CD14-positive monocyte (primary cell): ENCODE measurements around the gene DPY30. TPM values are rescaled to one million over a fixed set of nuclear protein-coding genes. Genes with fewer than 3 reads are reported as not detected.

Experiments
- DNase-seq, 3 donors: peaks; one replicate each; pipeline ENCODE4 v3.0.0-alpha.2; 2011 to 2022
- H2AFZ ChIP-seq: 2 replicates; pipeline ENCODE4 v1.6.0; 2012; ENCODE audit warnings: mild to moderate bottlenecking, low read depth, low read length, inconsistent platforms; ENCODE audit not compliant: insufficient read depth, poor library complexity, severe bottlenecking
- H3K27ac ChIP-seq, 2 donors: 1 replicate in 1 of 2; 2 replicates in 1 of 2; pipeline ENCODE4 v1.5.1; 2012 to 2013; ENCODE audit warnings: low read length in 2 of 2, control low read depth in 1 of 2, inconsistent platforms in 1 of 2, low read depth in 1 of 2, mild to moderate bottlenecking in 1 of 2
- H3K27me3 ChIP-seq, 2 donors: one replicate each; pipeline versions ENCODE4 v1.6.0 to v1.6.1; 2011 to 2013; ENCODE audit warnings: low read length in 2 of 2; ENCODE audit not compliant: control insufficient read depth in 2 of 2, insufficient read depth in 2 of 2
- H3K36me3 ChIP-seq, 2 donors: replicated peaks in 1 of 2; 1 replicate in 1 of 2; 2 replicates in 1 of 2; pipeline versions ENCODE4 v1.5.1 to v1.6.1; 2012 to 2013; ENCODE audit warnings: low read length in 2 of 2, control low read depth in 1 of 2, inconsistent platforms in 1 of 2, mild to moderate bottlenecking in 1 of 2; ENCODE audit not compliant: insufficient read depth in 2 of 2, control insufficient read depth in 1 of 2
- H3K4me1 ChIP-seq, 2 donors: 1 replicate in 1 of 2; 2 replicates in 1 of 2; pipeline versions ENCODE4 v1.5.1 to v1.6.1; 2012 to 2013; ENCODE audit warnings: low read length in 2 of 2, control low read depth in 1 of 2, inconsistent platforms in 1 of 2, mild to moderate bottlenecking in 1 of 2, moderate library complexity in 1 of 2; ENCODE audit not compliant: insufficient read depth in 2 of 2, control insufficient read depth in 1 of 2
- H3K4me2 ChIP-seq: replicated peaks from 2 replicates; pipeline ENCODE3; 2012; ENCODE audit warnings: low read length, moderate library complexity, mild to moderate bottlenecking; ENCODE audit not compliant: poor library complexity, severe bottlenecking; ENCODE audit errors: extremely low read depth
- H3K4me3 ChIP-seq, 3 experiments: fragments of 200-600 bp in 1 of 3; sonication (generic) in 1 of 3; replicated peaks in 1 of 3; 1 replicate in 2 of 3; 2 replicates in 1 of 3; pipeline ENCODE4 v1.5.1; 2011 to 2013; ENCODE audit warnings: low read length in 3 of 3, mild to moderate bottlenecking in 3 of 3, control low read depth in 2 of 3, low read depth in 2 of 3, inconsistent platforms in 1 of 3, moderate library complexity in 1 of 3
- H3K79me2 ChIP-seq: 2 replicates; pipeline ENCODE4 v1.6.0; 2012; ENCODE audit warnings: mild to moderate bottlenecking, control low read depth, inconsistent platforms, low read length, moderate library complexity; ENCODE audit not compliant: insufficient read depth
- H3K9ac ChIP-seq: 2 replicates; pipeline ENCODE4 v1.6.0; 2017; ENCODE audit warnings: low read length, mild to moderate bottlenecking; ENCODE audit not compliant: insufficient read depth, poor library complexity, severe bottlenecking
- H3K9me3 ChIP-seq, 2 donors: replicated peaks in 1 of 2; 1 replicate in 1 of 2; 2 replicates in 1 of 2; pipeline versions ENCODE4 v1.5.1 to v1.6.1; 2012 to 2013; ENCODE audit warnings: low read length in 2 of 2, control low read depth in 1 of 2; ENCODE audit not compliant: control insufficient read depth in 1 of 2, insufficient read depth in 1 of 2
- H4K20me1 ChIP-seq: 2 replicates; pipeline ENCODE4 v1.6.0; 2012; ENCODE audit warnings: mild to moderate bottlenecking, low read length, control low read depth, moderate library complexity; ENCODE audit not compliant: insufficient read depth
- H3K27ac Mint-ChIP-seq, 7 donors: one replicate each; pipeline ENCODE4 v1.8.0; 2020; ENCODE audit warnings: mild to moderate bottlenecking in 7 of 7, mixed read lengths in 7 of 7, moderate library complexity in 6 of 7, inconsistent platforms in 2 of 7
- H3K27me3 Mint-ChIP-seq, 3 donors: one replicate each; pipeline ENCODE4 v1.8.0; 2021 to 2022; ENCODE audit warnings: low read depth in 3 of 3, mild to moderate bottlenecking in 3 of 3, mixed read lengths in 3 of 3, moderate library complexity in 3 of 3, inconsistent platforms in 1 of 3
- H3K36me3 Mint-ChIP-seq, 2 donors: one replicate each; pipeline ENCODE4 v1.8.0; 2020; ENCODE audit warnings: mixed read lengths in 2 of 2, inconsistent platforms in 1 of 2, mild to moderate bottlenecking in 1 of 2
- H3K4me1 Mint-ChIP-seq: one replicate; pipeline ENCODE4 v1.8.0; 2020; ENCODE audit warnings: mild to moderate bottlenecking, mixed read lengths
- H3K4me3 Mint-ChIP-seq, 2 donors: one replicate each; pipeline ENCODE4 v1.8.0; 2020; ENCODE audit warnings: mild to moderate bottlenecking in 2 of 2, mixed read lengths in 2 of 2, moderate library complexity in 1 of 2
- H3K9me3 Mint-ChIP-seq, 7 donors: one replicate each; pipeline ENCODE4 v1.8.0; 2020 to 2022; ENCODE audit warnings: mixed read lengths in 7 of 7, mild to moderate bottlenecking in 6 of 7, moderate library complexity in 6 of 7, inconsistent platforms in 2 of 7
- CTCF ChIP-seq: fragments of 200-600 bp; IDR thresholded peaks from one replicate; pipeline ENCODE4 v1.8.0; 2022; ENCODE audit warnings: antibody characterized with exemption, mild to moderate bottlenecking
- WGBS: methylation state at CpG from one replicate; pipeline ENCODE4 v1.1.5; 2013; ENCODE audit warnings: missing lambda C conversion rate; ENCODE audit not compliant: insufficient coverage; 5-methylcytosine and 5-hydroxymethylcytosine counted together
- intact Hi-C, 2 donors: fragments of 100-400 bp; cut with micrococcal nuclease; formaldehyde crosslinking; loops; one replicate each; pipeline versions ENCODE4 v1.15.0 to v1.15.1; 2023
- polyA plus RNA-seq, 3 donors: library from polyadenylated mRNA; depleted of rRNA in 1 of 3; unstranded in 2 of 3; stranded (reverse) in 1 of 3; fragments of 300-500 nt in 2 of 3; fragments of >200 nt in 1 of 3; fragmentation: Illumina TruSeq in 2 of 3; gene quantifications; 1 replicate in 2 of 3; 2 replicates in 1 of 3; pipeline ENCODE4 v1.2.3, GENCODE V29; 2012 to 2021

Gene DPY30
- polyA plus RNA-seq, 3 donors, result 53.7 to 137 (median 122) TPM

- DNase-seq, result no peak
- H3K4me1 Mint-ChIP-seq, result peaks cover 15% of the 10 kb centered on the region
- Histone ChIP-seq H3K4me2 (no peak overlapping the region), H2AFZ (no peak overlapping the region), H3K36me3 (no peaks in the 10 kb centered on the region), H3K9me3 (no peaks in the 10 kb centered on the region), H3K79me2 (peaks cover 100% of the 10 kb centered on the region), H4K20me1 (peaks cover 95% of the 10 kb centered on the region), H3K9ac (no peak overlapping the region), H3K27me3 (no peaks in the 10 kb centered on the region), H3K4me1 (peaks cover 0 to 5% of the 10 kb centered on the region in 2 donors), H3K4me3 (no peak overlapping the region), H3K27ac (peak overlapping the region in 1 of 2 donors; percentile 51)
- intact Hi-C loops, result no loop called here
- no peaks in the 10 kb centered on the region for H3K9me3 Mint-ChIP-seq
- H3K36me3 Mint-ChIP-seq, result peaks cover 1 to 12% of the 10 kb centered on the region in 2 donors
- H3K4me3 Mint-ChIP-seq, result no peak overlapping the region
- no peak for TF ChIP-seq CTCF
- no peak overlapping the region for H3K27ac Mint-ChIP-seq
- WGBS, result no CpG with 5 or more reads among the region's 4 CpGs
- H3K27me3 Mint-ChIP-seq, result no peaks in the 10 kb centered on the region
Measured at GRCh38 chr2:31992934-31993333, 46.7 kb downstream of the DPY30 start.

GRCh38 chr2:31992025-31992579, 47.5 kb downstream of the DPY30 start:
- WGBS, result 100% methylated on average over 1 of the region's 3 CpGs
- H3K9me3 Mint-ChIP-seq, result no peaks in the 10 kb centered on the region
- H3K4me2 ChIP-seq, result no peak overlapping the region
- H2AFZ ChIP-seq, result no peak overlapping the region
- H3K4me1 Mint-ChIP-seq, result peaks cover 11% of the 10 kb centered on the region
- no peaks in the 10 kb centered on the region for H3K27me3 Mint-ChIP-seq
- H3K27ac ChIP-seq, result no peak overlapping the region
- H3K4me1 ChIP-seq, result no peaks in the 10 kb centered on the region
- no peaks in the 10 kb centered on the region for H3K36me3 ChIP-seq
- H3K4me3 ChIP-seq, result no peak overlapping the region
- DNase-seq, result no peak
- H3K79me2 ChIP-seq, result peaks cover 100% of the 10 kb centered on the region
- H3K36me3 Mint-ChIP-seq, result peaks cover 1 to 15% of the 10 kb centered on the region in 2 donors
- H3K9ac ChIP-seq, result no peak overlapping the region
- intact Hi-C loops, result no loop called here
- H3K9me3 ChIP-seq, result no peaks in the 10 kb centered on the region
- no peak overlapping the region for H3K4me3 Mint-ChIP-seq
- no peaks in the 10 kb centered on the region for H3K27me3 ChIP-seq
- H3K27ac Mint-ChIP-seq, result peak overlapping the region in 2 of 7 donors; percentile 20 to 46
- H4K20me1 ChIP-seq, result peaks cover 95% of the 10 kb centered on the region
- no peak for TF ChIP-seq CTCF
